Trophoblast cell (in vitro differentiated cells and primary cell): Measurements from ENCODE around the gene SMIM22.

Experiments used
- DNase-seq, 2 donors: peaks; one replicate each; pipeline ENCODE4 v3.0.0-alpha.2; 2016
- H2AFZ ChIP-seq: 2 replicates; pipeline ENCODE4 v1.6.1; 2013; ENCODE audit warnings: low read length, moderate library complexity, mild to moderate bottlenecking; ENCODE audit not compliant: insufficient read depth, poor library complexity
- H2AK5ac ChIP-seq: 2 replicates; pipeline ENCODE4 v1.6.1; 2013; ENCODE audit warnings: mild to moderate bottlenecking, low read length
- H2BK120ac ChIP-seq: 2 replicates; pipeline ENCODE4 v1.6.1; 2013; ENCODE audit warnings: low read length, mild to moderate bottlenecking, moderate library complexity; ENCODE audit not compliant: insufficient read depth, poor library complexity
- H2BK12ac ChIP-seq: 2 replicates; pipeline ENCODE4 v1.6.1; 2013; ENCODE audit warnings: mild to moderate bottlenecking, low read length, moderate library complexity
- H2BK5ac ChIP-seq: 2 replicates; pipeline ENCODE4 v1.6.1; 2013; ENCODE audit warnings: low read length, low read depth, moderate library complexity, mild to moderate bottlenecking; ENCODE audit not compliant: poor library complexity
- H3K14ac ChIP-seq: 2 replicates; pipeline ENCODE4 v1.6.1; 2013; ENCODE audit warnings: mild to moderate bottlenecking, low read length
- H3K18ac ChIP-seq: 2 replicates; pipeline ENCODE4 v1.6.1; 2013; ENCODE audit warnings: mild to moderate bottlenecking, low read length
- H3K23ac ChIP-seq: 2 replicates; pipeline ENCODE4 v1.6.1; 2013; ENCODE audit warnings: low read length
- H3K27ac ChIP-seq: 2 replicates; pipeline ENCODE4 v1.5.1; 2013; ENCODE audit warnings: low read depth, mild to moderate bottlenecking, inconsistent platforms, low read length, moderate library complexity
- H3K27me3 ChIP-seq: 2 replicates; pipeline ENCODE4 v1.6.1; 2013; ENCODE audit warnings: inconsistent platforms, mild to moderate bottlenecking, low read length, moderate library complexity; ENCODE audit not compliant: insufficient read depth
- H3K36me3 ChIP-seq, 2 experiments: 1 replicate in 1 of 2; 2 replicates in 1 of 2; pipeline ENCODE4 v1.6.1; 2013; ENCODE audit warnings: low read length in 2 of 2, mild to moderate bottlenecking in 2 of 2, moderate library complexity in 1 of 2; ENCODE audit not compliant: insufficient read depth in 2 of 2, control insufficient read depth in 1 of 2
- H3K4ac ChIP-seq: 2 replicates; pipeline ENCODE4 v1.6.1; 2013; ENCODE audit warnings: low read depth, mild to moderate bottlenecking, low read length, moderate library complexity
- H3K4me1 ChIP-seq, 2 experiments: 1 replicate in 1 of 2; 2 replicates in 1 of 2; pipeline ENCODE4 v1.6.1; 2013; ENCODE audit warnings: low read length in 2 of 2, mild to moderate bottlenecking in 2 of 2, moderate library complexity in 1 of 2; ENCODE audit not compliant: insufficient read depth in 2 of 2, control insufficient read depth in 1 of 2
- H3K4me2 ChIP-seq: 2 replicates; pipeline ENCODE4 v1.6.1; 2013; ENCODE audit warnings: inconsistent platforms, mild to moderate bottlenecking, low read length, moderate library complexity
- H3K4me3 ChIP-seq: 2 replicates; pipeline ENCODE4 v1.5.1; 2013; ENCODE audit warnings: mild to moderate bottlenecking, low read depth, low read length, inconsistent platforms
- H3K79me1 ChIP-seq: one replicate; pipeline ENCODE4 v1.6.1; 2013; ENCODE audit warnings: low read length
- H3K79me2 ChIP-seq: 2 replicates; pipeline ENCODE4 v1.6.1; 2013; ENCODE audit warnings: low read length, mild to moderate bottlenecking; ENCODE audit not compliant: control insufficient read depth, insufficient read depth, poor library complexity
- H3K9ac ChIP-seq: 2 replicates; pipeline ENCODE4 v1.6.1; 2013; ENCODE audit warnings: mild to moderate bottlenecking, low read length
- H3K9me3 ChIP-seq: 2 replicates; pipeline ENCODE4 v1.6.1; 2013; ENCODE audit warnings: low read depth, mild to moderate bottlenecking, control low read depth, inconsistent platforms, low read length; ENCODE audit not compliant: insufficient read depth
- H4K12ac ChIP-seq: 2 replicates; pipeline ENCODE4 v1.6.1; 2013; ENCODE audit warnings: low read depth, mild to moderate bottlenecking, low read length, moderate library complexity
- H4K8ac ChIP-seq: 2 replicates; pipeline ENCODE4 v1.6.1; 2013; ENCODE audit warnings: low read depth, mild to moderate bottlenecking, low read length, moderate library complexity
- H4K91ac ChIP-seq: one replicate; pipeline ENCODE4 v1.6.1; 2013; ENCODE audit warnings: low read depth, mild to moderate bottlenecking, low read length, moderate library complexity
- WGBS: extraction: QIAGEN DNeasy Blood & Tissue Kit; methylation state at CpG from one replicate; pipeline ENCODE4 v1.1.7; 2013; ENCODE audit warnings: missing lambda C conversion rate; ENCODE audit not compliant: insufficient read length, insufficient coverage; ENCODE audit errors: extremely low coverage; 5-methylcytosine and 5-hydroxymethylcytosine counted together

SMIM22 gene

DNA sequence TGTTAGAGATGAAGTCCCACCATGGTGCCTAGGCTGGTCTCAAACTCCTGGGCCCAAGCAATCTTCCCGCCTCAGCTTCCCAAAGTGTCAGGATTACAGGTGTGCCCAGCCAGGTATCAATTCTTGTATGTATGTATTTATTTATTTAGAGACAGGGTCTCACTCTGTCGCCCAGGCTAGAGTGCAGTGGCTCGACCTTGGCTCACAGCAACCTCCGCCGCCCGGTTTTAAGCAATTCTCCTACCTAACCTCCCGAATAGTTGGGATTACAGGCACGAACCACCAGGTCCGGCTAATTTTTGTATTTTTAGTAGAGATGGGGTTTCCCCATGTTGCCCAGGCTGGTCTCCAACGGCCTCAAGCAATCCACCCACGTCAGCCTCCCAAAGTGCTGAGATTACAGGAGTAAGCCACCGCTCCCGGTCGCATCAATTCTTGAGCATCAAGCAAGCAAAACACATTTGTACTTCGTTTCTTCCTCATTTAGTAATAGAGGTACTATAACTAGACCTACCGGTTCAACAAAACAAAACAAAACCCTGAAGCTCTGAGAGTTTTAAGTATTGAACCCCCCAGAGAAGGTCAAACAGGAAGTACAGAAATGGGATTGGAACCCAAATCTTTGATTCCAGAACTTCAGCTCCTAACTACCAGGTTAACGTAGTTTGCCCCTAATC, 27.2 kb upstream of the SMIM22 start:
- Histone ChIP-seq H3K4ac (peak overlapping the region; percentile 18), H3K9ac (peak overlapping the region; percentile 90), H3K18ac (no peak overlapping the region), H3K9me3 (peaks cover 2% of the 10 kb centered on the region), H4K12ac (peak overlapping the region; percentile 22), H2BK5ac (no peak overlapping the region), H3K4me1 (peaks cover 9 to 14% of the 10 kb centered on the region in 2 experiments), H2BK120ac (peak overlapping the region; percentile 26), H3K79me2 (peaks cover 7% of the 10 kb centered on the region), H3K23ac (no peak overlapping the region), H2BK12ac (no peak overlapping the region), H2AK5ac (no peak overlapping the region), H3K36me3 (peaks cover 20 to 21% of the 10 kb centered on the region in 2 experiments), H3K4me3 (peak overlapping the region; percentile 69), H4K8ac (peak overlapping the region; percentile 64), H3K4me2 (peak overlapping the region; percentile 96), H3K27ac (peak overlapping the region; percentile 73), H3K14ac (peak overlapping the region; percentile 16), H3K27me3 (no peaks in the 10 kb centered on the region), H2AFZ (no peak overlapping the region), H3K79me1 (peaks cover 9% of the 10 kb centered on the region), H4K91ac (peak overlapping the region; percentile 10)
- DNase-seq, result peak; percentile 66 to 67
- WGBS, result no CpG with 5 or more reads among the region's 17 CpGs

GRCh38 chr16:4768549-4769305, 26.4 kb upstream of the SMIM22 start:
- Histone ChIP-seq H3K4me3 (peak overlapping the region; percentile 73), H4K8ac (peak overlapping the region; percentile 94), H4K12ac (peak overlapping the region; percentile 85), H3K36me3 (peaks cover 14 to 16% of the 10 kb centered on the region in 2 experiments), H3K4me2 (peak overlapping the region; percentile 96), H3K14ac (peak overlapping the region; percentile 79), H2BK120ac (peak overlapping the region; percentile 26), H2BK5ac (no peak overlapping the region), H3K18ac (peak overlapping the region; percentile 68), H3K9ac (peak overlapping the region; percentile 90), H3K79me1 (peaks cover 9% of the 10 kb centered on the region), H3K9me3 (peaks cover 2% of the 10 kb centered on the region), H2AFZ (peak overlapping the region; percentile 57), H4K91ac (peak overlapping the region; percentile 68), H3K4me1 (peaks cover 9 to 14% of the 10 kb centered on the region in 2 experiments), H2AK5ac (peak overlapping the region; percentile 36), H3K27me3 (no peaks in the 10 kb centered on the region), H3K23ac (no peak overlapping the region), H3K79me2 (peaks cover 7% of the 10 kb centered on the region), H3K4ac (peak overlapping the region; percentile 18), H2BK12ac (no peak overlapping the region), H3K27ac (peak overlapping the region; percentile 73)
- no CpG with 5 or more reads among the region's 48 CpGs for WGBS
- peak; percentile 92 to 96 for DNase-seq

GRCh38 chr16:4769306-4769638, 25.9 kb upstream of the SMIM22 start:
- peaks cover 2% of the 10 kb centered on the region for H3K9me3 ChIP-seq
- H3K4me2 ChIP-seq, result no peak overlapping the region

DNA sequence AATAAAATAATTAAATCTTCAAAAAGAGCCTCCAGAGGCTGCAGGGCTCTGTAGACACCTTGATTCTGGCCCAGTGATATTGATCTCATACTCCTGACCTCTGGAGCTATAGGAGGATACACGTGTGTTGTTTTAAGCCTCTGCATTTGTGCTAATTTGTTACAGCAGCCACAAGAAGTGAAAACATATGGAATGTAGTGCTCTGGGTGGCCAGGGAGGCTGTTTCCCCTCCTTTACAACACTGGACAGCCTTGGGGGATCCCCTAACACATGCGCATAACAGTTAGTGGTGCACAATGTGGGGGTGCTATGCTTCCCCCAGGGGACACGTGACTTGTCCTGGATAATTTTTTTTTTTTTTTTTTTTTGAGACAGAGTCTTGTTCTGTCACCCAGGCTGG, 23.5 kb upstream of the SMIM22 start:
- DNase-seq, result no peak
- Histone ChIP-seq H3K79me1 (peaks cover 8% of the 10 kb centered on the region), H2BK120ac (no peak overlapping the region), H3K4ac (no peak overlapping the region), H3K27ac (no peak overlapping the region), H2AK5ac (no peak overlapping the region), H3K9me3 (peaks cover 2% of the 10 kb centered on the region), H2BK12ac (no peak overlapping the region), H3K4me3 (no peak overlapping the region), H3K18ac (no peak overlapping the region), H3K27me3 (no peaks in the 10 kb centered on the region), H4K12ac (no peak overlapping the region), H3K23ac (no peak overlapping the region), H3K4me1 (peaks cover 4 to 7% of the 10 kb centered on the region in 2 experiments), H4K8ac (no peak overlapping the region), H2BK5ac (no peak overlapping the region), H3K14ac (no peak overlapping the region), H3K9ac (no peak overlapping the region), H4K91ac (no peak overlapping the region), H3K79me2 (peaks cover 5% of the 10 kb centered on the region), H3K4me2 (no peak overlapping the region), H2AFZ (no peak overlapping the region), H3K36me3 (no peaks in the 10 kb centered on the region)
- WGBS, result no CpG with 5 or more reads among the region's 3 CpGs

More at GRCh38 chr16:4769306-4769638, 25.9 kb upstream of the SMIM22 start:
- Histone ChIP-seq H2BK120ac (no peak overlapping the region), H3K18ac (no peak overlapping the region), H3K36me3 (peaks cover 9 to 11% of the 10 kb centered on the region in 2 experiments), H3K14ac (no peak overlapping the region), H4K12ac (peak overlapping the region; percentile 85), H3K9ac (no peak overlapping the region), H3K79me2 (peaks cover 7% of the 10 kb centered on the region), H3K4ac (no peak overlapping the region), H3K4me1 (peaks cover 9 to 14% of the 10 kb centered on the region in 2 experiments), H3K23ac (no peak overlapping the region), H3K79me1 (peaks cover 9% of the 10 kb centered on the region), H4K91ac (peak overlapping the region; percentile 68), H2BK12ac (no peak overlapping the region), H2AFZ (peak overlapping the region; percentile 57), H3K4me3 (no peak overlapping the region), H3K27me3 (no peaks in the 10 kb centered on the region), H3K27ac (no peak overlapping the region), H2BK5ac (no peak overlapping the region), H4K8ac (peak overlapping the region; percentile 94), H2AK5ac (no peak overlapping the region)
- WGBS, result no CpG with 5 or more reads among the region's 7 CpGs
- DNase-seq, result no peak
